ENCODE results near the gene SLC2A4RG.
A peak's percentile ranks its signal among the peaks of the same experiment; 100 is the strongest.

Gene SLC2A4RG

GRCh38 chr20:63697357-63697867 lies 42.2 kb upstream of the SLC2A4RG start:
- H3K27ac ChIP-seq: peak overlapping the region; percentile 33; the same call in 1 of the 2 replicates
- TF ChIP-seq CTCF (conservative IDR thresholded peaks at IDR 0.05): no peak

DNA sequence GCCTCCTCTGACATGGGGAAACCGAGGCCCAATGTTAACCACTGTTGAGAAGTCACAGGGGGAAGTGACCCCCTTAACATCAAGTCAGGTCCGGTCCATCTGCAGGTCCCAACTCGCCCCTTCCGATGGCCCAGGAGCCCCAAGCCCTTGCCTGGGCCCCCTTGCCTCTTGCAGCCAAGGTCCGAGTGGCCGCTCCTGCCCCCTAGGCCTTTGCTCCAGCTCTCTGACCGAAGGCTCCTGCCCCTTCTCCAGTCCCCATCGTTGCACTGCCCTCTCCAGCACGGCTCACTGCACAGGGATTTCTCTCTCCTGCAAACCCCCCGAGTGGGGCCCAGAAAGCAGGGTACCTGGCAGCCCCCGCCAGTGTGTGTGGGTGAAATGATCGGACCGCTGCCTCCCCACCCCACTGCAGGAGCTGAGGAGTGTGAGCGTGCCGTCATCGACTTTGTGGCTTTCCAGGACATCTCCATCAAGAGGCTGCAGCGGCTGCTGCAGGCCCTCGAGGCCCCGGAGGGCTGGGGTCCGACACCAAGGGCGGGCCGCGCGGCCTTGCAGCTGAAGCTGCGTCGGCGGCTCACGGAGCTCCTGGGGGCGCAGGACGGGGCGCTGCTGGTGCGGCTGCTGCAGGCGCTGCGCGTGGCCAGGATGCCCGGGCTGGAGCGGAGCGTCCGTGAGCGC lies 41.6 kb upstream of the SLC2A4RG start:
- H3K27ac ChIP-seq: no peak overlapping the region
- no peak for TF ChIP-seq CTCF (conservative IDR thresholded peaks at IDR 0.05)

DNA sequence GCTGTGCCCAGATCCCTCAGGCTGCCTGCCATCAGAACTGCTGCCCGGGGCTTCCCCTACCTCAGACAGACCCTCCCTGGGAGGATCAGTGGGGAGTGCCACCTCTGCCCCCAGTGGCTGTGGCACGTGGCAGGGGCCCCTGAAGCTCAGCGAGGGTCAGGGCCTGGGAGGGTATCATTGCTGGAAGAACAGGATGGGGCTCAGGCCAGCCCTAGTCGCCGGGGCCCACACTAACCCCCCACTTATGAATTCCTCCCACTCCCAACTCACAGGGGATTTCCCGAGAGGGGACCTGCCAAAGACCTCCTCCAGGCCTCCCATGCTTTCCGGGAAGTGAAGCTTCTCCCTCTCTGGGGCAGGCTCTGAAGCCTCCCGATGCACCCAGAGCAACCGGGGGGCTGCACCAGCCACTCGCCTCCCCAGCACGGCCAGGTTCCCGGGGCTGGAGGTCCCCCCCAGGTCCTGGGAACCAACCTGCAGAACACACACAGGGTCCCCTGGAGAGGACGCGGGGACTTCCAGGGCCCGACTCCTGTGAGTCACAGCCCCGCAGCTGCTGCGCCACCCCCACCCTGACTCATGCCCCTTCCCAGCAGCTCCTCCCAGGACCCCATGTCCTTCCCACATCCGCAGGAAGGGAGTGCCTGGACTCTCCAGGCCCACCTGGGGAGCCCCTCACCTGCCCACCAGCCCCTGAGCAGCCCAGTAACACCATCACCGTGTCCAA lies 40.7 kb upstream of the SLC2A4RG start:
- no peak for TF ChIP-seq CTCF (conservative IDR thresholded peaks at IDR 0.05)
- H3K27ac ChIP-seq: no peak overlapping the region

DNA sequence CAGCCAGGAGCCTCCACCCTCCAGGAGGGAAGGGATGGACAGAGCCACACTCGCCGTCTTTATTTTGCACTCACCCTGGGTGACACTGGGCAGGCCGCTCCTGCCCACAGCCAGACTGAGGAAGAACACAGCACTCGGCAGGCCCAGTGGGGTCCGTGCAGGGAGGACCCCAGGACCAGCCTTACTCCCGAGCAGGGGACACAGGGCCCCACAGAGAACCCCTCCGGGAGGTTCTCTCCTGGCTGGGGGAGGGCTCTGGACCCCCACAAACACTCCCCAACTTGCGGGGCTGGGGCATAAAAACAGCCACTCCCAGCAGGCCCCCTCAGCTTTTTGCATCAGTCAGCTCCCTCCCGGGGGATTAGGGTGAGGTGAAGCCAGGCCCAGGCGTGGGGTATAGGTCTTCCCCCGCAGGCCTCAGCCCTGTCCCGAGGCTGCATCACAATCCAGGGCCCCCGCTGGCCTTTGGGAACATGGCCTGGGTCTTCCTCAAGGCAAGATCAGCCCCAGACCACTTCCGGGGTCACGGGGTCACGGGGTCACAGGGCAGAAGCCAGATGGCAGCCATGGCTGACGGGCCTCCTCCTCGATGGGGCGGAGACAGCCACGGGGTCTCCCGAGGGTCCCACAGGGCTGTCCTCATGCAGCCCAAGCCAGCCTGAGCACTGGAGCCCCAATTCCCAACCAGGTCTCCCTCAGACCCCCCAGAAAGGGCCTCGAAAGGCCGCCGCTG lies 39.9 kb upstream of the SLC2A4RG start:
- no peak overlapping the region for H3K27ac ChIP-seq
- no peak for TF ChIP-seq CTCF (conservative IDR thresholded peaks at IDR 0.05)

GRCh38 chr20:63700199-63701050 lies 39.2 kb upstream of the SLC2A4RG start:
- H3K27ac ChIP-seq: no peak overlapping the region
- TF ChIP-seq CTCF (conservative IDR thresholded peaks at IDR 0.05): no peak

DNA sequence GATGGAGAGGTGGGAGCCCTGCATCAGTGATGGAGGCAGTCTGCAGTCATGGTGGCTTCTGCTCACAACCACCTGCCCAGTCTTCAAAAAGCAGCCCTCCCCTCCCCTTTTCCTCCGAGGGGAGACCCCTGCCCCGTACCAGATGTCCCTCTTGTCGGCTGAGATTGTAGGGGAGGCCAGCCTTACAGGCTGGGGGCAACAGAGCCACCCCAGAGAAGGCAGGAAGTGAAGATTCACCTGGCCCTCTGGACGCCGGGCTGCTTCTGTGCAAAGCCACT lies 38.6 kb upstream of the SLC2A4RG start:
- no peak for TF ChIP-seq CTCF (conservative IDR thresholded peaks at IDR 0.05)

More for the DNA sequence above, 38.6 kb upstream of the SLC2A4RG start:
- no peak overlapping the region for H3K27ac ChIP-seq

Measured in VCaP (cell line).